Gastrocnemius medialis (tissue), 4 donors: ENCODE results near the gene USP32. TPM values are rescaled to one million over a fixed set of nuclear protein-coding genes. Genes with fewer than 3 reads are reported as not detected.

ENCODE experiments used
- ATAC-seq, 2 donors: fragments of 150-250 bp; one replicate each; pipeline ENCODE4 v1.9.1; 2016
- DNase-seq, 2 donors: peaks; one replicate each; pipeline ENCODE4 v3.0.0-alpha.2; 2019
- H3K27ac ChIP-seq, 4 donors: fragments of 200-600 bp; sonication (generic); 1 replicate in 1 of 4; 2 replicates in 3 of 4; pipeline ENCODE4 v1.5.1; 2016 to 2018; ENCODE audit warnings: mild to moderate bottlenecking in 2 of 4, moderate library complexity in 1 of 4
- H3K27me3 ChIP-seq, 3 donors: fragments of 200-600 bp; sonication (generic) in 2 of 3; 1 replicate in 1 of 3; 2 replicates in 2 of 3; pipeline versions ENCODE4 v1.5.1 to v1.6.0; 2016 to 2019; ENCODE audit warnings: mild to moderate bottlenecking in 1 of 3, moderate library complexity in 1 of 3
- H3K36me3 ChIP-seq, 2 donors: fragments of 200-600 bp; sonication (generic) in 1 of 2; one replicate each; pipeline ENCODE4 v1.5.1; 2017 to 2018
- H3K4me1 ChIP-seq, 2 donors: fragments of 200-600 bp; sonication (generic) in 1 of 2; one replicate each; pipeline ENCODE4 v1.5.1; 2016 to 2017; ENCODE audit warnings: mild to moderate bottlenecking in 2 of 2
- H3K4me3 ChIP-seq, 4 donors: fragments of 200-600 bp; sonication (generic) in 3 of 4; 1 replicate in 1 of 4; 2 replicates in 3 of 4; pipeline ENCODE4 v1.5.1; 2016 to 2019; ENCODE audit warnings: mild to moderate bottlenecking in 2 of 4
- H3K9me3 ChIP-seq, 3 donors: fragments of 200-600 bp; sonication (generic) in 2 of 3; 1 replicate in 1 of 3; 2 replicates in 2 of 3; pipeline ENCODE4 v1.5.1; 2016 to 2019
- CTCF ChIP-seq, 5 experiments: fragments of 450-650 bp in 3 of 5; fragments of 200-600 bp in 2 of 5; sonication (generic) in 2 of 5; IDR thresholded peaks in 4 of 5; conservative IDR thresholded peaks in 1 of 5; 1 replicate in 4 of 5; 2 replicates in 1 of 5; pipeline ENCODE4 v1.5.1; 2016 to 2019; ENCODE audit warnings: antibody characterized with exemption in 5 of 5, mild to moderate bottlenecking in 3 of 5, moderate library complexity in 3 of 5
- POLR2A ChIP-seq, 2 donors: fragments of 450-650 bp; IDR thresholded peaks; one replicate each; pipeline ENCODE4 v1.6.1; 2017; ENCODE audit warnings: antibody characterized with exemption in 2 of 2, mild to moderate bottlenecking in 2 of 2, moderate library complexity in 2 of 2
- in situ Hi-C, 4 donors: fragments of 200-750 bp; cut with MboI; loops; one replicate each; pipeline versions ENCODE4 v1.15.0 to v1.8.0; 2017; ENCODE audit warnings: low sequenced_read_pairs in 4 of 4
- intact Hi-C: fragments of 100-400 bp; cut with DNase I; formaldehyde crosslinking; loops from one replicate; pipeline ENCODE4 v1.15.1; 2023; ENCODE audit warnings: low total_unique reads
- total RNA-seq, 4 donors: library from RNA; depleted of rRNA; stranded (reverse); fragments of >200 nt; gene quantifications; one replicate each; pipeline versions ENCODE4 v1.1.0 to v1.2.3, GENCODE V29; 2016

The USP32 gene
- total RNA-seq, 4 donors from 2014 or later = 44.4 to 83.2 (median 52.5) TPM

- DNase-seq (no peak), ATAC-seq (no peak)
- H3K27ac ChIP-seq = no peak overlapping the region
- TF ChIP-seq POLR2A (IDR thresholded peaks at IDR 0.05) (no peak), CTCF (IDR thresholded peaks at IDR 0.05 in 4 of 5, conservative IDR thresholded peaks at IDR 0.05 in 1 of 5) (no peak)
- H3K4me3 ChIP-seq = no peak overlapping the region
- no peaks in the 10 kb centered on the region for H3K9me3 ChIP-seq
- intact Hi-C loops = no loop called here
- peaks cover 0 to 6% of the 10 kb centered on the region in 2 donors for H3K36me3 ChIP-seq
- H3K27me3 ChIP-seq = no peaks in the 10 kb centered on the region
- H3K4me1 ChIP-seq = peaks cover 9 to 15% of the 10 kb centered on the region in 2 donors
- in situ Hi-C loops = no loop called here
These were observed 64.0 kb downstream of the USP32 start for GRCh38 chr17:60327901-60328273.

- peaks cover 0 to 6% of the 10 kb centered on the region in 2 donors for H3K36me3 ChIP-seq
- H3K4me3 ChIP-seq = no peak overlapping the region
- intact Hi-C loops = no loop called here
- ATAC-seq (no peak), DNase-seq (no peak)
- no peaks in the 10 kb centered on the region for H3K9me3 ChIP-seq
- H3K27me3 ChIP-seq = no peaks in the 10 kb centered on the region
- H3K4me1 ChIP-seq = peaks cover 9 to 17% of the 10 kb centered on the region in 2 donors
- H3K27ac ChIP-seq = no peak overlapping the region
- in situ Hi-C loops = no loop called here
- TF ChIP-seq CTCF (IDR thresholded peaks at IDR 0.05 in 4 of 5, conservative IDR thresholded peaks at IDR 0.05 in 1 of 5) (no peak), POLR2A (IDR thresholded peaks at IDR 0.05) (no peak)
These were observed 64.6 kb downstream of the USP32 start for GRCh38 chr17:60327134-60327900.

- Histone ChIP-seq H3K4me1 (peaks cover 14 to 23% of the 10 kb centered on the region in 2 donors), H3K27me3 (no peaks in the 10 kb centered on the region), H3K27ac (no peak overlapping the region), H3K9me3 (no peaks in the 10 kb centered on the region), H3K36me3 (peaks cover 0 to 6% of the 10 kb centered on the region in 2 donors), H3K4me3 (no peak overlapping the region)
- in situ Hi-C loops = no loop called here
- ATAC-seq = no peak
- intact Hi-C loops = no loop called here
- no peak for TF ChIP-seq POLR2A (IDR thresholded peaks at IDR 0.05)
- TF ChIP-seq CTCF (IDR thresholded peaks at IDR 0.05 in 4 of 5, conservative IDR thresholded peaks at IDR 0.05 in 1 of 5) = no peak
- DNase-seq = no peak
These were observed 65.2 kb downstream of the USP32 start for GRCh38 chr17:60326702-60327101.

- DNase-seq = no peak
- ATAC-seq = no peak
These were observed 66.0 kb downstream of the USP32 start for GRCh38 chr17:60325730-60326524.

More at GRCh38 chr17:60325730-60326524, 66.0 kb downstream of the USP32 start:
- in situ Hi-C loops = no loop called here
- Histone ChIP-seq H3K4me3 (no peak overlapping the region), H3K9me3 (no peaks in the 10 kb centered on the region), H3K27me3 (no peaks in the 10 kb centered on the region), H3K27ac (no peak overlapping the region), H3K4me1 (peaks cover 21 to 26% of the 10 kb centered on the region in 2 donors), H3K36me3 (peaks cover 0 to 6% of the 10 kb centered on the region in 2 donors)
- TF ChIP-seq POLR2A (IDR thresholded peaks at IDR 0.05) (no peak), CTCF (IDR thresholded peaks at IDR 0.05 in 4 of 5, conservative IDR thresholded peaks at IDR 0.05 in 1 of 5) (no peak)
- intact Hi-C loops = no loop called here
